ENCODE data around the gene SPATA31A1.
"Not testable (repeated sequence)": the region's sequence is repeated elsewhere in the genome, so short reads cannot be mapped to it uniquely, and the experiment has no call there.

SPATA31A1 gene

DNA sequence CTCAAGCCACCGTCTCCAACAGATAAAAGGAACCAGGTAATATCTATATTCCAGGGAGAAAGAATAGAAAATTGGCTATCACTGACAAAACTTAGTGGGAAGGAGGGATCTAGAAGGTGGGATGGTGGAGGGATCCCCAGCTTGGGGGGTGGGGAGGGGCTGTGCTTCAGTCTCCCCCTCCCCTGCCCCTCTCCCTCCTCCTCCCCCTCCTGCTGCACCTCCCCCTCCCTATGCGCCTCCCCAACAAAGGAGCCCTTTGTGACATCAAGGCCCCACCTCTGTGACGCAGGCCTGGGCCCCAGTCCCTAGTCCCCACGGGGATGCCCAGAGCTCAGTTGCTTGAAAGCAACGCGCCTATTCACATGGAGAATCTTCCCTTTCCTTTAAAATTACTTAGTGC lies at the start of gene SPATA31A1:
Gene SPATA31A1 (plus strand): TSS at position 301 of the 400 bp plus-strand sequence. CDS start 62 bp downstream, at position 363.
- not testable (repeated sequence) for DNase-seq

- DNase-seq = not testable (repeated sequence)
Observed at GRCh38 chr9:39407261-39408204, 52.1 kb downstream of the SPATA31A1 start.

DNA sequence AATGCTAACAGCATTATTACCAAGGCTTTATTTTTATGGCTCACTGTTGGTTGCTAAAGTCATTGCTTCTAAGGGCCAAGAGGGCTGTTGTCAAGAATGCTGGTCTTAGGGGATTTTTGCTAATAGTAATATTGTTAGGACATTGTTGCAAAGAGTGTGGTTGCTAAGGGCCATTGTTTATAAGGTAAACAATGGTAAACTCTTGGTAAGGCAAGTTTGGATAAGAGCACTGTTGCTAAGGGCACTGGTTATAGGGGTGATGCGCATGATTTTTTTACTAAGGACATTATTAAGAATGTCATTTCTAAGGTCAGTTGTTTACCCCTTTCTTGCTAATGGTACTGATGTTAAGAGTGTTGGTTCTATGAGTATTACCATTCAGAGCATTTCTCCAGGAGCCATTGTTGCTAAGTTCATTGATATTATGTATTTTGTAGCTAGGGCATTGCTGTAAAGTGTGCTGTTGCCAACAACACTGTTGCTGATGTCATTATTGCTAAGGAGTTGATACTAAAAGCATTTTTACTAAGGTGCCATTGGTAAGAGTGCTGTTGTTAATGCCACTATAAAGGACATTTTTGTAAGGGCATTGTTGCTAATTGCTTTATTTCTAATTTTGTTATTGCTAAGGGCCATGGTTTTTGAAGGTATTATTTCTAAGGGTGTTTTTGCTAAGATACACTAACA lies 55.9 kb downstream of the SPATA31A1 start:
- DNase-seq = not testable (repeated sequence)

Measured in SHP77 (cell line).